Gastroesophageal sphincter (tissue), 3 donors: Measurements from ENCODE around the gene C19orf47.

Experiments used
- CTCF ChIP-seq, 4 experiments: fragments of 200-600 bp in 2 of 4; fragments of 450-650 bp in 2 of 4; sonication (generic) in 1 of 4; IDR thresholded peaks; one replicate each; pipeline ENCODE4 v1.5.1; 2017 to 2019; ENCODE audit warnings: antibody characterized with exemption in 4 of 4, mild to moderate bottlenecking in 2 of 4, moderate library complexity in 2 of 4
- EP300 ChIP-seq: sonication (generic); formaldehyde crosslinking; IDR thresholded peaks from one replicate; pipeline ENCODE4 v1.6.1; 2017; ENCODE audit warnings: antibody characterized with exemption, mild to moderate bottlenecking
- POLR2A ChIP-seq, 2 donors: fragments of 450-650 bp; IDR thresholded peaks; one replicate each; pipeline ENCODE4 v1.6.1; 2017; ENCODE audit warnings: antibody characterized with exemption in 2 of 2, mild to moderate bottlenecking in 2 of 2, moderate library complexity in 1 of 2
- POLR2AphosphoS5 ChIP-seq: sonication (generic); formaldehyde crosslinking; IDR thresholded peaks from one replicate; pipeline ENCODE4 v1.6.1; 2017; ENCODE audit warnings: antibody characterized with exemption

GRCh38 chr19:40393894-40394815 lies 46.0 kb upstream of the C19orf47 start:
- TF ChIP-seq EP300 (no peak), CTCF (IDR thresholded peaks at IDR 0.05) (no peak), POLR2A (IDR thresholded peaks at IDR 0.05) (no peak), POLR2AphosphoS5 (no peak)
